ENCODE data around the gene NRROS.

Gene NRROS

DNA sequence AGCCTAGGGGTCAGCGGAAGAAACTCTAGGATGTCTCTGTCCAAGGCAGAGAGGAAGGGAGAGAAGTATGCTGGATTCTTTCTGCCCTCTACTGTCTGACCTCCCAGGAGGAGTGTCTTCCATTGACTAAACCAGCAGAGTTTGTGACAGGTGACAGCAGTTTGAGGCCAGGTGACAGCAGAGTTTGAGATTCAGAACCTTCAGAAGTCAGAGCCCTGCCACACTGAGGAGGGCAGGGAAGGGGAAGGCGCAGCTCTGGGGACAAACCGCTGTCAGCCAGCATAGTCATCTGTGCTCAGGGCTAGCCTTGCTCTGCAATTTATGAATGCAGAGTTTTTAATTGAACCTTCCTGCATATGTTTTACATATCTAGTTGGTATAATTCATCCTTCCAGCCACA, 12.3 kb downstream of the NRROS start:
- no peak for DNase-seq

DNA sequence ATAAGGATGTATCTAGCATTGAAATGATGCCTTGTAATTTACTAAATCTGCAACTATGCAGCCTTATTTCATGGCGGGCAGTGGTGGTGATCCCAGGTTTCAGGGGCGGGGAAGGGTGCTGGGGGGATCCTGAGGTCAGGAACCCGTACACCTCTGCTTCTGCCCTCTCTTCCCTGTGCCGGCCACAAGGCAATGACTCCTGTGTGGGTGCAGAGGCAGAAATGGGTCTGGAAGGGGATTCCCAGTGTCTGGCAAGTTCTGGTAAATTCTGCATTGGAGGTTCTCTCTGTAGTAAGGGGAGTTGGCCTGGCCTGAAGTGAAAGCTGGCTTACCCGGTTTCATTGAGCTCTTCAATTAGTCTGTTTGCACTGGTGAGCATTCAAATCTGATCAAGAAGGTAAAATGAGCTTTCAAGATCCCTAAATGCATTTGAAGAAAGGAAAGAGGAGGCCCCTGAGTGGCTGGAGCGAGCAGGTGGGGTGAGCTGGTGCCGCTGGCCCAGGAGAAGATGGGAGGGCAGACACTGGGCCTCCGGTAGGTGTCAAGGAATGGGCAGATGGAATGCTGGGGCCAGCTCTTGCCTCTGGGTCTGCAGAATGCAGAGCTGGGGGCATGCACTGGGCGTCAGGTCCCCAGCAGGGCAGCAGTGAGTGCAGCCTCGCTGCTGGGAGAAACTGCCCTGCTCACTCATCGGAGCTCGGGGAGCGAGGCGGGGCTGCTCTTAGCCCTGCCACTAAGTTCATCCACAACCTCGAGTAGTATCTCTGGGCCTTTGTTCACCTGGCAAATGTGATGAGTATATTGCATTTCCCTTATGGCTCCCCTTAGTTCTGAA, 13.7 kb downstream of the NRROS start:
- DNase-seq, result no peak

DNA sequence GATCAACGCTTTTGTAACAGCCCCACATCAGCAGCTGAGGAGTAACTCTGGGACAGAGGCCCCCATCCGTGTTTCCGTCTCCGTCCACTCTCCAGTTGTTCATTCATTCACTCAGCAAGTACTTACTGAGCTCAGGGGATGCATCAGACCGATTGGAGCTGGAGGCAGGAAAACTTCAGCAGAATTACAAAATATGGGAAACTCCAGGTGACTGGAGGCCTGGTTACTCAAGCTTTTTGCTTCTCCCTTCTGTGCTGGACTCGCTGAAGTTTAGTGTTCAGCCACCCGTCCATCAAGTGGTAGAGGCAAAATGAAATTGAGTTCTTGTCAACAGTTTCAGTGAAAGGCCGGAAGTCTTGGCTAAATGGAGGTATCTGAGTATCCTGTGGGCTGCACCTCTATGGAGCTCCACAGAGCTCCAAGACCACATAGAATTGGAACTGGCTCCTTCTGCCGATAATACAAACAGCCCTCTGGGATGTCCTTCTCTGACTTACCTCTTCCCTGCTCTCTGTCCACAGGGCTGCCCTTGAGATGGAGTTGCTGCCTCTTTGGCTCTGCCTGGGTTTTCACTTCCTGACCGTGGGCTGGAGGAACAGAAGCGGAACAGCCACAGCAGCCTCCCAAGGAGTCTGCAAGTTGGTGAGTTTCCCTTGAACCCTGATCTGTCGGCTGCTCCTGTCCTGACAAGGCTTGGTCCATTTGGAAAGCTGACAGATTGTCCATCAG, 14.7 kb downstream of the NRROS start:
- DNase-seq, result no peak

DNA sequence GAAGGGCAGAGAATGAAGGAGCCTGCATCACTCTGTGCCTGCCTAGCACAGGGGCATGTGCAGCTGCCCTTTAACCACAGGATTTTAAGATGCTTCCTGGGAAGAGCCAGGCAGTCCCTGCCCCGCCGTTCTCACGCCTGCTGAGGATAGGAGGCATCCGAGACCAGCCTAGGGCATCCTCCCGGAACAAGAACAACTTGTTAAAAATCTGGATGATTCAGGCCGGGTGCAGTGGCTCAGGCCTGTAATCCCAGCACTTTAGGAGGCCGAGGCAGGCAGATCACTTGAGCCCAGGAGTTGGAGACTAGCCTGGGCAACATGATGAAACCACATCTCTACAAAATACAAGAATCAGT, 15.2 kb downstream of the NRROS start:
- no peak for DNase-seq

DNA sequence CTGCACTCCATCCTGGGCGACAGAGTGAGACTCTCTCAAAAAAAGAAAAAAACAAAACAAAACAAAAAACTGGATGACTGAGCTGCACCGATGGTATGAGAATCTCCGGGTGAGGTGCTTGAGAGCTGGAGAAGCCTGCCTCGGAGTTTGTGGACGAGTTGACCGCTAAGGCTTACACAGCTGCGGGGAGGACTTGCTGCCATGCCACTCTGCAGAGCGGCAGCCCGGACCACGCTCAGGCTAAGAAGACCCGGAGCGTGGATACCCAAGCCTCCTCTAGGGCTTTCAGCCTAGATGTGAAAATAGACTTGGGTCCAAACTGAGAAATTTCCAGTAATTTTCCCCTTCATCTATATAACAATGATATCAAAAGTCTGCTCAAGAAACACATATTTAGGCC, 16.0 kb downstream of the NRROS start:
- DNase-seq, result no peak

DNA sequence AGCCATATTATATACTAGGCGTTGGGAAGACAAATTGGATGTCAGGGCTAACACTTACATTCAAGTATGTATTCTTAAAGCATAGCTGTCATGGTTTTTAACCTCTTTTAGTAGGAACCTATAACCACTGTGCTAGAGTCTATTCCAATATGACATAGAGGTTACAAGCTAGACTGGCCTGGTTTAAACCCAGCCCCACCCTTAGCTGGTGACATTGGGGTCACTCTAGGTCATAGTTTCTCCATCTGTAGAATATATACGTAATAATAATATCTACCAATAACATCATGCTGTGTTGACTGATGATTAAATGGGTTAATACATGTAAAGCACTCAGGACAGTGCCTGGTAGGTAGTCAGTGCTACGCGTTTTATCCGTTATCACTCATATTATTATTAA, 16.7 kb downstream of the NRROS start:
- DNase-seq, result no peak

DNA sequence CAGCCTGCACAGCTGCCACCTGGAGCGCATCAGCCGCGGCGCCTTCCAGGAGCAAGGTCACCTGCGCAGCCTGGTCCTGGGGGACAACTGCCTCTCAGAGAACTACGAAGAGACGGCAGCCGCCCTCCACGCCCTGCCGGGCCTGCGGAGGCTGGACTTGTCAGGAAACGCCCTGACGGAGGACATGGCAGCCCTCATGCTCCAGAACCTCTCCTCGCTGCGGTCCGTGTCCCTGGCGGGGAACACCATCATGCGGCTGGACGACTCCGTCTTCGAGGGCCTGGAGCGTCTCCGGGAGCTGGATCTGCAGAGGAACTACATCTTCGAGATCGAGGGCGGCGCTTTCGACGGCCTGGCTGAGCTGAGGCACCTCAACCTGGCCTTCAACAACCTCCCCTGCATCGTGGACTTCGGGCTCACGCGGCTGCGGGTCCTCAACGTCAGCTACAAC, 20.4 kb downstream of the NRROS start:
- no peak for DNase-seq

DNA sequence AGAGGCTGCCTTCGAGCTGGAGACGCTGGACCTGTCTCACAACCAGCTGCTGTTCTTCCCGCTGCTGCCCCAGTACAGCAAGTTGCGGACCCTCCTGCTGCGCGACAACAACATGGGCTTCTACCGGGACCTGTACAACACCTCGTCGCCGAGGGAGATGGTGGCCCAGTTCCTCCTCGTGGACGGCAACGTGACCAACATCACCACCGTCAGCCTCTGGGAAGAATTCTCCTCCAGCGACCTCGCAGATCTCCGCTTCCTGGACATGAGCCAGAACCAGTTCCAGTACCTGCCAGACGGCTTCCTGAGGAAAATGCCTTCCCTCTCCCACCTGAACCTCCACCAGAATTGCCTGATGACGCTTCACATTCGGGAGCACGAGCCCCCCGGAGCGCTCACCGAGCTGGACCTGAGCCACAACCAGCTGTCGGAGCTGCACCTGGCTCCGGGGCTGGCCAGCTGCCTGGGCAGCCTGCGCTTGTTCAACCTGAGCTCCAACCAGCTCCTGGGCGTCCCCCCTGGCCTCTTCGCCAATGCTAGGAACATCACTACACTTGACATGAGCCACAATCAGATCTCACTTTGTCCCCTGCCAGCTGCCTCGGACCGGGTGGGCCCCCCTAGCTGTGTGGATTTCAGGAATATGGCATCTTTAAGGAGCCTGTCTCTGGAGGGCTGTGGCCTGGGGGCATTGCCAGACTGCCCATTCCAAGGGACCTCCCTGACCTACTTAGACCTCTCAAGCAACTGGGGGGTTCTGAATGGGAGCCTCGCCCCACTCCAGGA, 21.1 kb downstream of the NRROS start:
- no peak for DNase-seq

DNA sequence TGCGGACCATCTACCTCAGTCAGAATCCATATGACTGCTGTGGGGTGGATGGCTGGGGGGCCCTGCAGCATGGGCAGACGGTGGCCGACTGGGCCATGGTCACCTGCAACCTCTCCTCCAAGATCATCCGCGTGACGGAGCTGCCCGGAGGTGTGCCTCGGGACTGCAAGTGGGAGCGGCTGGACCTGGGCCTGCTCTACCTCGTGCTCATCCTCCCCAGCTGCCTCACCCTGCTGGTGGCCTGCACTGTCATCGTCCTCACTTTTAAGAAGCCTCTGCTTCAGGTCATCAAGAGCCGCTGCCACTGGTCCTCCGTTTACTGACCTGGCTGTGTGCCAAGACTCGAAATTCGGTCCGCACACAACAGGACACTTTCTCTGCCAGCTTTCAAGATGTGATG, 21.9 kb downstream of the NRROS start:
- DNase-seq, result no peak

DNA sequence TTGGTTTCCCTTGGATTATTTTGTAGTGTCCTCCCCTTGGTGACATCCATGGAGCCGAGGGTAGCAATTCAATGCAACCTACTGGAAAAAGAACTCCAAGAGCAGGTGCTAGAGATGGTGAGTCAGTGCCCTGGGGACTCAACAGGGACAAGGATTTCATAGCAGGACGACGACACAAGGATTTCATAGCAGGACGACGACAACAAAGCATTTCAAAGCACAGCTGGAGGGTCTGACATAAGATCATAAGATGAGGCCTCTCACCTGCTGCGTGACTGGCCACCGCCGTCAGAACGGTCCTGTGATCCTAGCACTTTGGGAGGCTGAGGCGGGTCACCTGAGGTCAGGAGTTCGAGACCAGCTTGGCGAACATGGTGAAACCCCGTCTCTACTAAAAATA, 22.5 kb downstream of the NRROS start:
- DNase-seq, result no peak

DNA sequence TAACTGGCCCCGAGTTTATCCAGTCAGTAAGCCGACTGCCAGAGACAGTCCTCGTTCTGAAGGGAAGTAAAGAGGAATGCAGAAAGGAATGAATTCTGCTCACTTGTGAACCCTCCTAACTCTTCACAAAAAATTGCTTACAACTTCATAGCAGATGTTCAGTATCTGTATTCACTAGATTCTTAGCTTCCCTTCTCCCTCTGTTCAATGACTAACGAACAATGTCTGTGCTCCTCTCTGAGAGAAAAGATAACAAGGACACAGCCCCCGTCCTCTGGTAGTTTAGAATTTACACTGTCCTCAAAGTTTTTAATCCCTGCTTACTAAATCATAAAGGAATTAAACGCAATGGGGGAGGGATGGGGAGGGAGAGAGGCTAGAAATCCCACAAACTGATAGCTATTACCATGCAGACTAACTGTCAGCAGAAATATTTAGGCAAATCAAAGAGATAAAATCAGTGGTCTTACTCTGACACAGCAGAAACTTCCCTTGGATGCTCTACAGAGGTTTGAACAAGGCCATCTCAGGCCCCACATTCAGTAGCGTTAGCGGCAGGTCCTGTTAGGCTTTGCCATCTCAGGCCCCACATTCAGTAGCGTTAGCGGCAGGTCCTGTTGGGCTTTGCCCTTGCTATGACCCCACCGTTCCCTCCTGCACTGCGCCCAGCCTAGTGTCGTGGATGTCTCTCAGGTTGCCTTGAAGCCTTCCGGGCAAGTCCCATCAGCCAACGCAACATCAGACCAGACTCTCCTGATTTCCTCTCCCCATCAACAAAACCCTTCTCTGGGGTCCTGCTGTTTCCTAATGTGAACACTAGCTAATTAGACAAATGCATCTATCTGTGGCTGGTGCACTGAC, 23.4 kb downstream of the NRROS start:
- no peak for DNase-seq

DNA sequence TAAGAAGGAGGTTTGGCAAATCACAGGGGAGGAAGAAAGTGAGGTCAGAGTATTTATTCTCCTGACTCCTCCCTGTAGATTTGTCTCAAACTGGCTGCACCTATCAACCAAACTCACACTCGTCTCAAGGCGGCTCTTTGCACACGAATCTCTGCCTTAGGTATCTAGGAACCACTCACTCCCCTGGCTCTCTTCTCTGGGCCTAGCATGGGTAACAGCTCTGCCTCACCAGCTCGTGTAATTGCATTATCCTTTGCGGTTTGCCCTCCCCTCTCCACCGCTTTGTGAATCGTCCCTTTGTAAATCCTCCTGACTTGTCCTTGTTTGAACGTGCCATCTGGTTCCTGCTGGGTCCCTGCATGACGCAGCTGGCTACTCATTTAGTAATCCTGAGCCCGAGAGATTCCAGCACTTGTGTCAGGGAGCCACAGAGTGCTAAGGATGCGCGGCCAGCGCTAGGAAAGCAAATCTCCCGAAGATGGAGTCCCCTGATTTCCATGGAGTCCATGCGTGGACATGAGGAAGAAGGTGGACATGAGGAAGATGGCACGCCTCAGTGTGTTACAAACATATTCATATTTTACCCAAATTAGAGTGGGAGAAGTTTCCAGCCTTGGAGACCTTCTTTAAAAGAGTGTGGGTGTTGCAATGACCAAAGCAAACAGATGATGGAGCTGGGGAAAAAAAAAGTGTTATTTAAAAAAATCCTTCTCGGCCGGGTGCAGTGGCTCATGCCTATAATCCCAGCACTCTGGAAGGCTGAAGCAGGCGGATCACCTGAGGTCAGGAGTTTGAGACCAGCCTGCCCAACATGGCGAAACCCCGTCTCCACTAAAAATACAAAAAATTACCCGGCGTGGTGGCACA, 26.7 kb downstream of the NRROS start:
- peak; percentile 63 to 87 for DNase-seq

DNA sequence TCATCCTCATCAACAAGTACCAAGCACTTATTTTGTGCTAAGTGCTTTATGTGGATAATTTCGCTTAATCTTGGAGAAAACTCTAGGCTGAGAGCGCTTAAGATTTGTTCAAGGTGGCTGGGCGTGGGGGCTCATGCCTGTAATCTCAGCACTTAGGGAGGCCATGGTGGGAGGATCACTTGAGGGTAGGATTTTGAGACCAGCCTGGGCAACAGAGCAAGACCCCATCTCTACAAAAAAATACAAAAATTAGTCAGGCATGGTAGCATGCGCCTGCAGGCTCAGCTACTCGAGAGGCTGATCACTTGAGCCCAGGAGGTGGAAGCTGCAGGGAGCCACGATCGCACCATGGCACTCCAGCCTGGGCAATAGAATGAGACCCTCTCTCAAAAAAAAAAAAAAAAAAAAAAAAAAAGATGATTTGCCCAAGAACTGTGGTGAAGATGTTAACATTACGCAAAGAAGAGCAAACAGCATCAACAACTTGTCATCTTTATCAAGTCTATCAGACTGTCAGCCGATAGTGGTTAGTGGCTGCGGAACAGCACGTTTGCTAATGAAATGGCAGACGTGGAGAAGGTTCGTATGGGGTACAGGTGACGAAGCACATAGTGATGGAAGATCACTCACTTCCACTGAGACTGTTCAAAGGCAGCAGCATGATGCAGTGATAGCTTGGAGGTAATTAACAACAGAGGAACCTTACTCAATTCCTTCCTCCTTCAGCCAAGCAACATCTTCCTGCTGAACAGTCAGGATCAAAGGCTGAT, 27.7 kb downstream of the NRROS start:
- DNase-seq, result no peak

DNA sequence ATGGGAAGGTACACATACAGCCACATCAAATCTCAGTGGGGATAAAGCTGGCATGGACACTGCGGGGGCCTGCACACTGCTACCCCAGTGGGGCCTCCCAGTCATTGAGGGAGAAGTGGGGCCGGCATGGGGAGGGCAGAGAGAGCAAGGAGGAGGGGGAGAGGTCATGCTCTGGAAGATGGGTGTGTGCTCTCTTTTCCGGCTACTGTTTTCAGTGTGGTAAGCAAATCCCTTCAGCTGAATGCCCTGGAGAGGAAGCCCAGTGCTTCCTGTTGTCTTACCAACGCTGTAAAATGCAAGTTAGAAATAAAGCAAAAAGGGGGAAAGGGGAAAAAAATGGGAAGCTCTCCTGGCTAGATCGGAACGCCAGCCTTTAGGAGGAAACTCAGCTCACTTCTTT, 30.8 kb downstream of the NRROS start:
- no peak for DNase-seq

DNA sequence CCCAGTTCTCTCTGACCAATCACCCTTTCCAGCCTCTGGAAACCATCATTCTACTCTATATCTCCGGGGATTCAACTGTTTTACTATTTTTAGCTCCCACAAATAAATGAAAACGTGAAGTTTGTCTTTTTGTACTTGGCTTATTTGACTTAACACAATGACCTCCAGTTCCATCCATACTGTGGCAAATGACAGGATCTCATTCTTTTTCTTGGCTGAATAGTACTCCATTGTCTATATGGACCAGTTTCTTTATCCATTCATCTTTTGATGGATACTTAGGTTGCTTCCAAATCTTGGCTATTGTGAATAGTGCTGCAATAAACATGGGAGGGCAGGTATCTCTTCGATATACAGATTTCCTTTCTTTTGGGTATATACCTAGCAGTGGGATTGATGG, 34.1 kb downstream of the NRROS start:
- no peak for DNase-seq

DNA sequence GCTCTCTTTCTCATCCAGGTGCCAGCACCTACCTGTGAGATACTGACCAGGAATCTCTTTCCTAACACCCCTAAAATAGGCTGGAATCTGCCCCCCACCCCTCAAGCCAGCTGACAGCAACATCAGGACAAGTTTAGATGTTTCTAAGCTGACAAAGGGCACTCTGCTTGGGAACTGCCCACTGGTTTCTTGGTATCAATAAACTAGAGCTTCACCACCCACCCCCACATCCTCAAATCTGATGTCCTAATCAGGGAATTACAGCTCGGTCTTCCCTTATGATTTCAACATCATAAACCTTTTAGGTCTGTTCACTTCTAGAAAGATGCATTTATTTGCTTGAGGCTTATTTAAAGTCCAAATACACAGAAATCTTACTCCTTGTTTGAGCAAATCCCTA, 37.9 kb downstream of the NRROS start:
- DNase-seq, result no peak

DNA sequence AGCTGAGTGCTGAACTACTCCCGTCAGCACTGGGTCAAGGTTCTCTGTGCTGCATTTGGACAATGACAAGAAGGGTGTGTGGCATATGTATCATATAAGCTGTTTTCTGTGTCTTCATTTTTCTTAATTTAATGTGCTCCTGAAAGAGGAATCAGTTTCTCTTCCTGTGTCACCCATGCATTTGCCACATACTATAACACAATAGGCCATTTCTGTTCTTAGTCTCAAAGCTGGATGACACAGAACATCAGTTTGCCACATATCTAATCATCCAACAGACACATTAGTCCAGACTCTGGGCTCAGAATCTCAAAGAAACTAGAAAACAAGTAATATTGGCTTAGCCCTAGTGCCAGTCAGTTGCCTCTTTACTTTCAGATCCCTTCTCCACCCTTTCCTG, 38.4 kb downstream of the NRROS start:
- DNase-seq, result no peak

DNA sequence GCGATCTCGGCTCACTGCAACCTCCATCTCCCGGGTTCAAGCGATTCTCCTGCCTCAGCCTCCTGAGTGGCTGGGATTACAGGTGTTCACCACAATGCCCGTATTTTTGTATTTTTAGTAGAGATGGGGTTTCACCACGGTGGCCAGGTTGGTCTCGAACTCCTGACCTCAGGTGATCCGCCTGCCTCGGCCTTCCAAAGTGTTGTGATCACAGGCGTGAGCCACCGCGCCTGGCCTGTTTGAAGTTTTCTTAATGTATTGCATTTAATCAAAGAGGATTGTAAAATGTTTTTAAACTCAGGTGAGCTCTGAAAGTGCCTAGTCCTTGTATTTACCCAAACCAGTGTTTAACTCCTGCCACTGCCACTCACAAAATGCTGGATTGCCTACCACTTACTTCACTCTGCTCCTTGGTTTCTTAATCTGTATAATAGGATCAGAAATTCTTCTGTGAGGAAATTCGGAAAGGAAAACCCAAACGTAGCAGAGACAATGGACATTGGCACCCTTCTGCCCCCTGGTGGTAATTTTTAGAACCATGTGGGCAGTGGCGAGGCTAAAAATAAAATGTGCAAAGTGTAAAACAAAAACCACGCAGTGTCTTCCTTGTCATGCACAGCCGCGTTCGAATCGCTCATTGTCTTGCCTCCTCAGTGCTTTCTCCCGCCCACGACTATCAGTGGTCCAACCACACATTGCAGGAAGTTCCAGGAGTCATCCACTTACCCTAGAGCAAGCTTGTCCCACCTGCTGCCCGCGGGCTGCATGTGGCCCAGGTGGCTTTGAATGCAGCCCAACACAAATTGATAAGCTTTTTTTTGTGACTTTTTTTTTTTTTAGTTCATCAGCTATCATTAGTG, 45.3 kb downstream of the NRROS start:
- DNase-seq, result peak; percentile 45 to 54

DNA sequence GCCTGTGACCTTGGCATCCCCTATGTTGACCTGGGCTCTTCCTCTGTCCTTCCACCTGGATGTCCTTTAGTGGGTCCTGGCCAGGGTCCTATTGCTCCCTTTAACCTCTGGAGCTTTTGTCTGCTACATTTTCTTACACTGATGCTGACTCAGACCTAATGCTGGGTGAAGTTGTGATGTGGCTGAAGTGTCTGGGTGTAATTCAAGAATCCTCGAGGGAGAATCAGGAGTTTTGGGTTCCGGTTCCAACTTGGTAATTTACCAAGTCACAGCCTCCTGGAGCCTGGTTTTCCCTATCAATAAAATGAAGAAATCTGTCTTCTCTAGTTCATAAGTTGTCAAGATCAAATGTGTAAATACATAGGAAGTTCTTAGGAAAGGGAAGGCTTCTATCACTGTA, 46.9 kb downstream of the NRROS start:
- DNase-seq, result no peak

DNA sequence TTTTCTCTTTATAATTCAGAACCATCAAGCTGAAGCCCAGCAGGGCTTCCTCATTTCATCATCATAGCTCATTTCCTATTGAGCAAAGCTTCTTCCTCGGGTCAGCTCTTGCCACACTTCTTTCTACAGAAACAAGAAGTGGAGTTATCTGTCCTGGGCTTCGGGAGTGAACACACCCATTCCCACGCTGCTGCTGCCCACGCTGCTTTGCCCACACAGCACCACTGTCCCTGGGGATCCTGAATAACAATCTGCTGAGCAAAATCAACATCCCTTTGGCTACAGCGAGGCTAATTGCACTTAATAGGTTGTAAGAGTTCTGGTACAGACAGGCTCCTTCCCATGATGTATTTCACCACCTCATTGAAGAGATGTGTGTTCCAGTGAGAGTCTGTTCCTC, 48.9 kb downstream of the NRROS start:
- DNase-seq, result no peak

All from NCI-H187 (cell line).